Measurements from ENCODE around the gene ZNF521.

Gene ZNF521

DNA sequence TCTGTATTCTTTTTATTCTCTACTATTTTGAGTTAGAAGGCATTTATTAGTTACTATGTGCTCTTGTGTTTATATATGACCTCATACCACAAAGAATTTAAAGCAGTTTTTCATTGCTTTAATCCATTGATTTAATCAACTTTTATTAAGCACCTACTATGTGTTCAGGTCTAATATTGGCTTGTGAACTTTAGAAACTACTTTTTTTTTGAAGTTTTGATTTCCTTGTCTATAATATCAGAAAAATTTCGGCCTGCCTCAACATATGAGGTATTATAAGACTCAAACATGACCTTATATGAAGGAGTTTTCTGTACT is 117.7 kb downstream of the ZNF521 start:
- no peak for DNase-seq (ENCODE audit: low read depth in 2 of 2)
- H3K4me3 ChIP-seq (replicated peaks in 1 of 2; ENCODE audit: low read depth in 2 of 2, low read length in 2 of 2) = no peak overlapping the region
- no peak for TF ChIP-seq CTCF (IDR thresholded peaks at IDR 0.05; ENCODE audit: low read depth, low read length)

DNA sequence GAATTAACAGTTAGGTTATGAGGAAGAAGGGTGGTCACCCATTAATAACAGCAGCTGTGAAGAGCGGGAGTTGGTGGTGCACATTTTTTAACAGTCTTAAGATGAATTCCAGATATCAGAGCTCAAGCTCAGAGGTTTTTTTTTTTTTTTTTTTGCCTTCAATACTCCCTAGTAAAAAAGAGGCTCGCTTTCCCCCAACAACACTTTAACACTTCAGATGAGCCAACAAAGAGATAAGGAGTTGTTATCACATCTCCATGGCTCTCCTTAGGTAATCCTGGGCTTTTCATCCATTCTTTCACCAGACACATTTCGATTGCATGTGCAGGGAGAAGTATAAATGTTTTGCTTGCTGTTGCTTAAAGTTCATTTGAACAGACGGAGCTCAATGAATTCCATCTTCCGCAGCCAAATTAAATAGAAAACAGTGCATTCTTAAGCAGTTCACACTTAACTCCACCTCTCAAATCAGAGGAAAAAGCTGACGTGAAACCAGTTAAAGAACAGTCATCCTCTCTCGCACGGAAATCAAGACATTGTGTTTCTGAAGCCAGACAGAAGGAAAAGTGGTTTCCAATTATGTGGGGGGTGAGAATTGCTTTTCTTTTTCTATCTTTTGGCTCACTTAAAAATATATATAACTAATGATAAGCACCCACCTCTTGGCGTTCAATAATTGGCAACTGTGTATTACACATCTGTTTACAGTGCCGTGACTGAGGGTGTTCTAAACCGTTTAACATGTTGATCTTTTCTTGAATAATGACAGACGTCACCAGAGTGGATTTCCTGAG is 118.2 kb downstream of the ZNF521 start:
- no peak for TF ChIP-seq CTCF (IDR thresholded peaks at IDR 0.05; ENCODE audit: low read depth, low read length)
- no peak overlapping the region for H3K4me3 ChIP-seq (replicated peaks in 1 of 2; ENCODE audit: low read depth in 2 of 2, low read length in 2 of 2)
- DNase-seq (ENCODE audit: low read depth in 2 of 2) = peak; percentile 50 to 80

DNA sequence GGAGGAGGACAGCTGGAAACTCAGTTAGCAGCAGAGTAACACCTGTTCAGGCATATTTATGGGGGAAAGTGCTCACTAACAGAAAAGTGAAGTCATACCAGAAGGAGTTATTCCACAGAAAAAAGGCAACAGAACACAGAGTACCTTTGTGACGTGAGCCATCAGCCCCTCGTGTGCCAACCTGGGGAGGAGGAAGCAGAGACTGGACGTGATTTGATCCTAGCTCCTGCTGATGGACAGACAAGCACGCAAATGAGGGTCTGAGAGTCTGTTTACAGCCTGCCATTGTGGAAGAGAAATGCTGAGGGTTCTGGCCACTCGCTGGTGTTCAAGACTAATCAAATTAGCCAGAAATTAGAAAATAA is 120.7 kb downstream of the ZNF521 start:
- TF ChIP-seq CTCF (IDR thresholded peaks at IDR 0.05; ENCODE audit: low read depth, low read length) = no peak
- no peak for DNase-seq (ENCODE audit: low read depth in 2 of 2)
- H3K4me3 ChIP-seq (replicated peaks in 1 of 2; ENCODE audit: low read depth in 2 of 2, low read length in 2 of 2) = no peak overlapping the region

GRCh38 chr18:25230658-25231326 is 121.2 kb downstream of the ZNF521 start:
- H3K4me3 ChIP-seq (replicated peaks in 1 of 2; ENCODE audit: low read depth in 2 of 2, low read length in 2 of 2) = no peak overlapping the region
- TF ChIP-seq CTCF (IDR thresholded peaks at IDR 0.05; ENCODE audit: low read depth, low read length) = no peak
- DNase-seq (ENCODE audit: low read depth in 2 of 2) = peak; percentile 80 to 94

DNA sequence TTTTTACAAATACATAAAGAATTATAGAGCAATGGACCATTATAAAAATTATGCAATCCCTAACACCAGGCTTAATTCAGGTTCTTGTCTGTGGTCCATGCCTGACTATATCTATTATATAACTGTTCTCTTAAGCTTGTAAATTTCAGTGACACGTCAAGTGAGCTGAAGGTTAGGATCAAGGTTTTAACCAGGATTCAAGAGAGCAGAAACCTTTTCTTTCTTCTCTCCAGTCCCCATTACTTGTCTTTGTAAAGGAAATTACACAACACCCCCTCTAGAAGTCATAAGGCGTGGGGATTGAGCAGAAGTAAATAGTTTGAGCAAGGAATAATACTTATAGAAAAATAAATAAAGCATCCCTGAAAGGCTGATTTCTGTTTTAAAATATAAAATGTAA is 122.0 kb downstream of the ZNF521 start:
- no peak for DNase-seq (ENCODE audit: low read depth in 2 of 2)
- TF ChIP-seq CTCF (IDR thresholded peaks at IDR 0.05; ENCODE audit: low read depth, low read length) = no peak
- H3K4me3 ChIP-seq (replicated peaks in 1 of 2; ENCODE audit: low read depth in 2 of 2, low read length in 2 of 2) = no peak overlapping the region

DNA sequence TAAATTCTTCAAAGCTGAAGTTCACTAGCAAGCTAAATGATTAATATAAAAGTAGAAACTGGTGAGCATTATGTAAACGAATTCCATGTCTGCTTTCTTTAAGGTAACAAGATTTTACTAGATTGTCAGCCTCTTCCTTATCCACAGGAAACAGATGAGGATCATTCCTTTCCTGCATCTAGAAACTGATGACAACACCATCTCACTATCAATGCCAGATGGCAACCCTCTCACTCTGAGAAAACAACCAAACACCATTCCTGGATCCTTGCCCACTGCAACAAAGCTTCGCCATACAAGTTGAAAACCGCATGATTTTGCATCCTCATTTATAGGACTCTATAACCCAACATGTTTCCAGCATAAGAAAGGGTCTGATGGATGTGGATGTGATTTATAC is 122.9 kb downstream of the ZNF521 start:
- TF ChIP-seq CTCF (IDR thresholded peaks at IDR 0.05; ENCODE audit: low read depth, low read length) = no peak
- H3K4me3 ChIP-seq (replicated peaks in 1 of 2; ENCODE audit: low read depth in 2 of 2, low read length in 2 of 2) = no peak overlapping the region
- DNase-seq (ENCODE audit: low read depth in 2 of 2) = peak; percentile 37 to 70
